ENCODE data around the gene UGGT1.

UGGT1 gene

DNA sequence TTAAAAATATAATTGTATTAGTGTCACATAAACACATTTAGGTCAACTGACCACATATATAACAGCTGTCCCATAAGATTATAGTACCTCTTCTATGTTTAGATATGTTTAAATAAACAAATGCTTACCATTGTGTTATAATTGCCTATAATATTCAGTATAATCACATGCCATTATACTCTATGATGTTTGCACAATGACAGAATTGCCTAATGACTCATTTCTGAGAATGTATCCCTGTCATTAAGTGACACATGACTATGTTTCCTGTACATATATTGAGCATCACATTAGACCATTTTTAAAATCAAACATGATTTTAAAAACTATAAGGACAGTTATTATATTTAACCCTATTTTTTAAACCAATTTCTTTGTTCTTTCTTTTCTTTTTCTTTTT is 137.9 kb downstream of the UGGT1 start:
- no peak for DNase-seq

DNA sequence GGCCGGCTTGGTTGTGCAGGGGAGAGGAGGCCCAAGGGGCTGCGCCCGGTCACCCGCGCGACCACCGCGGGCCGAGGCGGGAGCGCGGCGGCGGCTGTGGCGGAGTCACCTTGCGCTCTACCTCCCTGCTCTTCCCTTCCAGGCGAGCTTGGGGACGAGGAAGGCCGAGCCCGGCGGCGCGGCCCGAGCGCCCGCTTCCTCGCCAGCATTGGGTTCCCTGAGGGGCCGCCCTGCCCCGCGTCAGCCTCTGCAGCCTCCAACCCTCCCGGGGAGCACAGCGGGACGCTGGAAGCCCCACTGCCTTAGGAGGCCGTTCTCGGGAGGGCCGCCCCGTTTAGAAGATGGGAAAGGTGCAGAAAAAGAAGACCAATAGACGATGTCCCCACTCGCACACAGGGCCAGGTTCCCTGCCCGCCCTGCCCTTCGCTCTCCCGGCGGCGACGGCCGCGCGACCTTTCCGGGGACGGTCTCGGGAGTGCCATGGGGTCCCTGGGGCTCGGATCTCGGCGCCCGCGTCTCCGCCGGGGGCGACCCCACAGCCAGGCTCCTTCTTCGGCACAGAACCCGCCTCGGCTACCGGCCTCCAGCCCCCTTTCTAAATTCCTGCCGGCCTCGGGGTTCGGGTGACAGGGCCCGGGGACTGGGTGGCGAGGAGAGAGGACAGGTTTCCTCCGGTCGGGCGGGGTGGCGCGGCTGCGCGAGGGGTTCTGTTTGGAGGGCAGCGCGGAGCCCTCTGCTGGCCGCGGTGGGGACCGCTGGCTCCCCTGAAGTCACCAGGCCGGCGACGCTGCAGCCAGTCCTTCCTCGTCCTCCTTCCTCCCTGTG is 142.2 kb downstream of the UGGT1 start:
- DNase-seq, result peak; percentile 83

- DNase-seq, result no peak
These were observed 142.9 kb downstream of the UGGT1 start for GRCh38 chr2:128233790-128234395.

DNA sequence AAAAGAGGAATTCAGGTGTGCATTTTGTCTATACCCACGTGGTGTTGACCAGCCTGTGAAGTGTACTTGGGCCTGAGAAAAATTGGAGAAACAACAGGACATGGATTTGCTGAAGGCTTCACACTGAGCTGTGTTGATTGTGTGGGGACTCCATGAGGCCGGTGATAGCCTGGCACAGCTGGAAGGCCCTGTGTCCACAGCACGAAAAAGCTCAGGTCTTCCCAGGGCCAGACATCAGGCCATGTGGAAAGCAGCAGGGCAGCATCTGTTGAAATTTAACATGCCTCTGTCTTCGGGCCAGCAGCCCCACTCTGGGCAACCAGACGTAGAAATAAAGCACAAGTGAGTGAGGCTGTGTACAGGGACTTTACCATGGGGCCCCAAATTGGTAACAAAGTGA is 143.6 kb downstream of the UGGT1 start:
- DNase-seq, result no peak

DNA sequence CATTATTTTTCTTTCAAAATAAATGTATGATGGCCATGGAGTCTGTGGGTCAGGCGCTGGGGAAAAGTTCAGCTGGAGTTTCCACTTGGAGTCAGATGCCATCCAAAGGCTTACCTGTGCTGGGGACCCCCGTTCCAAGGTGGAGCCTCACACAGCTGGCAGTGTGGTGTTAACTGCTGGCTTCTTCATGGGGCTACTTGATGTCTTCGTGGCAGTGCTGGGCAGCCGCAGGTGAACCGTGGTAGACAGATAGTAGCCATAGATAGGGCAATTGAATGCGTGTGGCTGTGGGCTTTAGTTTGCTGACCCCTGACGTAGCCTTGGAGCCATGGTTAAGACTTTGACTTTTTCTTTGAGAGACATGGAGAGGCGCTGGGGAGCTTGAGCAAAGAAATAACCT is 144.6 kb downstream of the UGGT1 start:
- DNase-seq, result no peak

DNA sequence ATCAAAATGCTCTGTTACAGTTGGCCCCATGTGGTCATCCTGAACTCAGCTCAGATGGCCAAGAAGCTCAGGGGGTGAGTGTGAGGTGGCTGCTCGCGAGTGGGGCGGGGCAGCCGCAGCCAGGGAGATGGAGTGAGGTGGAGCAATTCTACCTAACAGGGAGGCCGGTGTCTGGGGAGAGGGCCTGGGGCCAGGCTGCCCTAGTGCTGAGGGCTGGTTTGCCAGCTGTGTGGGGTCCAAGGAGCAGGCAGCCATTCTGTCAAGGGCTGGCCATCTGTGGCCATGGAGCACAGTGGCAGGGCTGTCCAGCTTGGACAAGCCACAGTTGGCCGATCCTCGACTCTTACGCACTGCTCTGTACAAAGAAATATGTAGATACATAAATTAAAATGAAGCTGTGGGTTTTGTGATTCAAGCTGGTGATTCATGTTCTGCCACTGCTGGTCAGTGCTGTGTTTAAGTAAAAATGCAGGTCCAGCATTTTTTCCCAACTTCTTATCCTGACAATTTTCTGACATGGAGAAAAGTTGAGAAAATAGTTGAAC is 145.6 kb downstream of the UGGT1 start:
- DNase-seq, result no peak

DNA sequence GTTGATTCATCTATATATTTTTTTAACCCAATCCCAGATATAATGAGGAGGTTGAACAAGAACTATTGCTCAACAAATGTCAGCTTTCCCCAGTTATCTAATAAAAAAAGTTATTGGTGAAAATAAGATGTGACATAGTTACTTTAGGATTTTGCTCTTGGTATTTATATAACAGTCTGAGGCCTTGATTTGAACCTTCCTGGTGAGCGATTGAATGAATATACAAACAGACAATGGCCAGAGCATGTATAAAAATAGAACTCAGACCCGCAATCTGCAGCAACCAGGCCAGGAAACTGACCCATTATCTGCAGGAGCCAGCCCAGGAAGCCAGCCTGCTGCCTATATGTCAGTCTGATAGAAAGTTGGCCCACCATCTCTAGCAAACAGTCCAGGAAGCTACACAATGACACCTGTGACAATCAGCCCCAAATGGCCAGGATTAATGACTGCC is 146.1 kb downstream of the UGGT1 start:
- DNase-seq, result no peak

DNA sequence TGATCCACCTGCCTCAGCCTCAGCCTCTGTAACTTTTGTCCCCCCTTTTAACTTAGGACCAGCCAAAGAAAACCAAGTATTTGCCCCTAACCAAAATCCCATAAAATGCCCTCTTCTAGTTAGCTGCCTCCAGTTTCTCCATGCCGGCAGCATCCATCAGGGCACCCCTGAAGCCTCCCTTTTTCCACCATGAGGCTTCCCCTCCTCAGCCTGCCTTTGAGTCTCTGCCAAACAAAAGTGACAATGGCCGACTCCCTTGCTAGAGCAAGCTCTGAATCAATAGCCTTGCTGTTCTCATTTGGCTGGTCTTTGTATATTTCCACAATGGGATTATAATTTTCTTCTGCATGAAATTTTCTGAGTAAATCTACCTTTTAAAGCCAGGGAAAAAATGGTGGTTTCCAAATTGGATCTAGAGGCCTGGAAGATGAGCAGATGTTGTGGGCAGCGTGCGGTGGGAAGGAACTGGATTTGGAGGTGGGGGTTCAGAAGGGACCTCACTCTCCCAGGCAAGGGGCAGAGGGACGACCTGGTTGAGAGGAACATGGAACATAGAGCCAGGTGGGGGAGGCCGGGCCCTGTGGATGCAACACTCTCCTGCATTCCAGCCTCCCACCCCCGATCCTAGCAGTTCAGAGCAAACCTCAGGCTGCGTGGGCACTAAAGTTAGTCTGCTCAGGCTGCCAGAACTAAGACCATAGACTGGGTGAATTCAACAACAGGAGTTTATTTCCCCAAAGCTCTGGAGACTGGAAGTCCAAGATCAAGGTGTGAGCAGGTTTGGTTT is 147.1 kb downstream of the UGGT1 start:
- DNase-seq, result no peak

DNA sequence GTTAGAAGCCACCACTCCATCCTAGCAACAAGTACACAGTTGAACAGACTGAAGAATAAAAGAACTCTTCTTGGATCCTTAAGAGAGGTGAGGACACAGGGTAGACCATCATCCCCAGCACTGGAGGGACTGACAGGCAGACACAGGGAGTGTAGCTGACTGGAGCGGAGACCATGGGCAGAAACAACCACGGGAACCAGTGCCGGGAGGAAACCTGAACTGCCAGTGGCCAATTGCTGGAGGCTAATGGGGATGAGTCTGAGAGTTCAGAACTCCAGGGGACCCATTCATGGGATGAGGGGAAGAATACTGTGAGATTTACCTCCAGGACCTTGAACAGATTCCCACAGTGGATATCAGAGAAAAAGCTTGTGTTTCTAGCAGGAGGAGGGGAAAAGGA is 150.9 kb downstream of the UGGT1 start:
- no peak for DNase-seq
